ENCODE results near the gene ARG2. TPM values are rescaled to one million over a fixed set of nuclear protein-coding genes. Genes with fewer than 3 reads are reported as not detected.

ARG2 gene
- total RNA-seq, 1 experiment from 2014 or later: 1.1 TPM

DNA sequence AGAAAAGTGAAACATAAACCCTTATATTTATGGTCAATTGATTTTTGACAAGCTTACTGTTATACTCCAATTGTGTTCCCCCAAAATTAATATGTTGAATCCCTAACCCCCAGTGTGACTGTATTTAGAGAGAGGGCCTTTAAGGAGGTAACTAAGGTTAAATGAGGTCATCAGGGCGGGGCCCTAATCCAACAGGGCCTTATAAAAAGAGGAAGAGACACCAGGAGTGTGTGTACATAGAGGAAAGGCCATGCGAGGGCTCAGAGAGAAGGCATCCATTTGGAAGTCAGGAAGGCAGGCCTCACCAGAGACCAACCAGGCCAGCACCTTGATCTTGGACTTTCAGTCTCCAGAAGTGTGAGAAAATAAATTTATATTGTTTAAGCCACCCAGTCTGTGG lies 61.2 kb downstream of the ARG2 start:
- 0 out of 2 replicates have a peak, but pooled peaks cover 7% of the 10 kb centered on the region for H4K20me1 ChIP-seq (ENCODE audit: low read length)
- BruUV-seq (replicated peaks): no TSS peak
- peaks cover 17% of the 10 kb centered on the region for H3K4me1 ChIP-seq (ENCODE audit: insufficient read depth, low read length)
- H3K27me3 ChIP-seq (ENCODE audit: low read length): no peaks in the 10 kb centered on the region
- no peak overlapping the region for H3K4me2 ChIP-seq (ENCODE audit: low read length)
- intact Hi-C loops (cut with micrococcal nuclease): no loop called here
- H3F3A ChIP-seq (ENCODE audit: low read length, unreplicated experiment): no peaks in the 10 kb centered on the region
- CTCF ChIA-PET: interaction anchor here (0.7 kb wide), 1 partner anchor 74 kb away, joined by 6 read pairs; no protein-coding TSS in a partner anchor
- no peaks in the 10 kb centered on the region for H3K9me3 ChIP-seq (ENCODE audit: low read length)
- no peak overlapping the region for H2AFZ ChIP-seq (ENCODE audit: low read length)
- POLR2A ChIA-PET (ENCODE audit: unreplicated experiment): no interaction called here
- 0 out of 2 replicates have a peak overlapping the region, but pooled peaks have one; percentile 4 for H3K27ac ChIP-seq (ENCODE audit: low read length)
- TF ChIP-seq, protein P1, sequence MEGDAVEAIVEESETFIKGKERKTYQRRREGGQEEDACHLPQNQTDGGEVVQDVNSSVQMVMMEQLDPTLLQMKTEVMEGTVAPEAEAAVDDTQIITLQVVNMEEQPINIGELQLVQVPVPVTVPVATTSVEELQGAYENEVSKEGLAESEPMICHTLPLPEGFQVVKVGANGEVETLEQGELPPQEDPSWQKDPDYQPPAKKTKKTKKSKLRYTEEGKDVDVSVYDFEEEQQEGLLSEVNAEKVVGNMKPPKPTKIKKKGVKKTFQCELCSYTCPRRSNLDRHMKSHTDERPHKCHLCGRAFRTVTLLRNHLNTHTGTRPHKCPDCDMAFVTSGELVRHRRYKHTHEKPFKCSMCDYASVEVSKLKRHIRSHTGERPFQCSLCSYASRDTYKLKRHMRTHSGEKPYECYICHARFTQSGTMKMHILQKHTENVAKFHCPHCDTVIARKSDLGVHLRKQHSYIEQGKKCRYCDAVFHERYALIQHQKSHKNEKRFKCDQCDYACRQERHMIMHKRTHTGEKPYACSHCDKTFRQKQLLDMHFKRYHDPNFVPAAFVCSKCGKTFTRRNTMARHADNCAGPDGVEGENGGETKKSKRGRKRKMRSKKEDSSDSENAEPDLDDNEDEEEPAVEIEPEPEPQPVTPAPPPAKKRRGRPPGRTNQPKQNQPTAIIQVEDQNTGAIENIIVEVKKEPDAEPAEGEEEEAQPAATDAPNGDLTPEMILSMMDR (conservative IDR thresholded peaks at IDR 0.05; ENCODE audit: low read depth, low read length): no peak
- TF ChIP-seq EZH2 (IDR thresholded peaks at IDR 0.05; ENCODE audit: low read length, unreplicated experiment): no peak
- TF ChIP-seq EZH2phosphoT487 (IDR thresholded peaks at IDR 0.05; ENCODE audit: borderline replicate concordance, low read length): no peak
- DNase-seq (no peak), ATAC-seq (peak; percentile 31; the same call in 1 of the 2 replicates)
- H3K36me3 ChIP-seq (ENCODE audit: low read depth, low read length): peaks cover 66% of the 10 kb centered on the region
- no peaks in the 10 kb centered on the region for H3K9me2 ChIP-seq (replicated peaks; ENCODE audit: low read length)
- no peak overlapping the region for H3K9ac ChIP-seq (ENCODE audit: low read length)
- H3K4me3 ChIP-seq (ENCODE audit: low read length): no peak overlapping the region
- H3K79me2 ChIP-seq (ENCODE audit: low read length): peaks cover 19% of the 10 kb centered on the region

DNA sequence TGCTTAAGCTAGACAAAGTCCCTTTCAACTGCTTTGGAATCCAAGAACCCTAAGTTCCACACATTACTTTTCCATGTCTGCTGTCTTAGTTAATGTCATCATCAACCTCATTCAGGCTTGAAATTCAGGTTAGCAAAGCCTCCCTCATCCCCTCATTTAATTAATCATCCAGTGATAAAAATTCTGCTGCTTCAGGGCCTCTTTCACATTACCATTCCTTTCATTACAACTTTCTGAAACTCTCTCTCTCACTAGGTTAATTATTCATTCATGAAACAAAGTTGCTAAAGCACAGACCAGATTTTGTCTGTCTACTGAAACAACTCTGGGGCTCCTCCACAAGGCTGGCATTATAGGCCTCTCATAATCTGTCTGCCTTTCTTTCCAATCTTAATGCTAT lies 64.1 kb downstream of the ARG2 start:
- BruUV-seq (replicated peaks): no TSS peak
- H3K4me3 ChIP-seq (ENCODE audit: low read length): no peak overlapping the region
- H3K79me2 ChIP-seq (ENCODE audit: low read length): peaks cover 16% of the 10 kb centered on the region
- H2AFZ ChIP-seq (ENCODE audit: low read length): no peak overlapping the region
- no peaks in the 10 kb centered on the region for H3K9me3 ChIP-seq (ENCODE audit: low read length)
- no peaks in the 10 kb centered on the region for H3F3A ChIP-seq (ENCODE audit: low read length, unreplicated experiment)
- peaks cover 68% of the 10 kb centered on the region for H3K36me3 ChIP-seq (ENCODE audit: low read depth, low read length)
- H3K27ac ChIP-seq (ENCODE audit: low read length): no peak overlapping the region
- no peak for TF ChIP-seq EZH2phosphoT487 (IDR thresholded peaks at IDR 0.05; ENCODE audit: borderline replicate concordance, low read length)
- TF ChIP-seq EZH2 (IDR thresholded peaks at IDR 0.05; ENCODE audit: low read length, unreplicated experiment): no peak
- TF ChIP-seq, protein P1 (conservative IDR thresholded peaks at IDR 0.05; ENCODE audit: low read depth, low read length): no peak
- DNase-seq (no peak), ATAC-seq (no peak)
- no peaks in the 10 kb centered on the region for H3K27me3 ChIP-seq (ENCODE audit: low read length)
- H3K4me2 ChIP-seq (ENCODE audit: low read length): no peak overlapping the region
- intact Hi-C loops (cut with micrococcal nuclease): no loop called here
- 0 out of 2 replicates have a peak, but pooled peaks cover 4% of the 10 kb centered on the region for H4K20me1 ChIP-seq (ENCODE audit: low read length)
- H3K9ac ChIP-seq (ENCODE audit: low read length): no peak overlapping the region
- H3K9me2 ChIP-seq (replicated peaks; ENCODE audit: low read length): no peaks in the 10 kb centered on the region
- POLR2A ChIA-PET (ENCODE audit: unreplicated experiment): interaction anchor here (0.6 kb wide), 1 partner anchor 170 kb away, joined by 5 read pairs; no protein-coding TSS in a partner anchor
- peaks cover 17% of the 10 kb centered on the region for H3K4me1 ChIP-seq (ENCODE audit: insufficient read depth, low read length)
- CTCF ChIA-PET: no interaction called here

DNA sequence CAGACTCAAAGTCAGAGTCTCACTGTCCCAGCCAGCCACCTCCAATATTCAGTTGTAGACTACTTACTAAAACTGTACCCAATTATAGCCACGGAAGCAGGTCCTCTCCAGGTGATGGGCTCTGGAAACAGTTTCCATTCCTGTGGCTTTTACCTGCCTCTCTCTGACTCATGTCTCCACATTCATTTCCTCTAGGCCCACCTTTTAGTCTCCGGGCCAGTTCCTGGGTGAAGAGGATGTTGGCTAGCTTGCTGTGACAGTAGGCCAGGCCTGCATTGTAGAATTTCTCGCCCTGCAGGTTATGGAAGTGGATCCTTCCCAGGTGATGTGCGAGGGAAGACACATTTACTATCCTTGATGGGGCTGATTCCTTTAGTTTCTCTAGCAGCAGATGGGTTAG lies 70.3 kb downstream of the ARG2 start:
- H3K4me1 ChIP-seq (ENCODE audit: insufficient read depth, low read length): peaks cover 16% of the 10 kb centered on the region
- intact Hi-C loops (cut with micrococcal nuclease): no loop called here
- peaks cover 28% of the 10 kb centered on the region for H4K20me1 ChIP-seq (ENCODE audit: low read length)
- no peak overlapping the region for H3K27ac ChIP-seq (ENCODE audit: low read length)
- H3F3A ChIP-seq (ENCODE audit: low read length, unreplicated experiment): no peaks in the 10 kb centered on the region
- H2AFZ ChIP-seq (ENCODE audit: low read length): no peak overlapping the region
- no peak for ATAC-seq
- H3K4me3 ChIP-seq (ENCODE audit: low read length): no peak overlapping the region
- peaks cover 65% of the 10 kb centered on the region for H3K36me3 ChIP-seq (ENCODE audit: low read depth, low read length)
- H3K9ac ChIP-seq (ENCODE audit: low read length): no peak overlapping the region
- ChIA-PET CTCF (no interaction called here), POLR2A (ENCODE audit: unreplicated experiment) (no interaction called here)
- no peak overlapping the region for H3K4me2 ChIP-seq (ENCODE audit: low read length)
- H3K79me2 ChIP-seq (ENCODE audit: low read length): peaks cover 42% of the 10 kb centered on the region
- DNase-seq: no peak
- H3K9me2 ChIP-seq (replicated peaks; ENCODE audit: low read length): no peaks in the 10 kb centered on the region
- H3K27me3 ChIP-seq (ENCODE audit: low read length): no peaks in the 10 kb centered on the region
- no peak for TF ChIP-seq EZH2 (IDR thresholded peaks at IDR 0.05; ENCODE audit: low read length, unreplicated experiment)
- TF ChIP-seq EZH2phosphoT487 (IDR thresholded peaks at IDR 0.05; ENCODE audit: borderline replicate concordance, low read length): no peak
- BruUV-seq (replicated peaks): no TSS peak
- no peaks in the 10 kb centered on the region for H3K9me3 ChIP-seq (ENCODE audit: low read length)
